PC-3 (cell line): ENCODE results near the gene FBLN5. TPM values are rescaled to one million over a fixed set of nuclear protein-coding genes. Genes with fewer than 3 reads are reported as not detected.

Source experiments
- ATAC-seq: fragments of 200-7000 bp; cut with Tn5 transposase; 2 replicates; pipeline ENCODE4 v1.9.1; 2020; ENCODE audit warnings: mild to moderate bottlenecking, moderate library complexity
- BruUV-seq: library from RNA; stranded (reverse); fragments of 400-500 nt; replicated peaks from 2 replicates; lab custom pipeline; 2021; lab: Mats Ljungman, UMichigan
- CTCF ChIA-PET: fragments of 300-600 bp; sonication (Branson Sonifier 250); formaldehyde crosslinking; loops from one replicate; lab custom pipeline; 2022; ENCODE audit warnings: antibody characterized with exemption; lab: Charles Lee
- POLR2A ChIA-PET: fragments of 300-600 bp; sonication (Branson Sonifier 250); formaldehyde crosslinking; loops from one replicate; lab custom pipeline; 2022; ENCODE audit warnings: antibody characterized with exemption; ENCODE audit not compliant: unreplicated experiment; lab: Charles Lee
- DNase-seq: peaks from one replicate; pipeline ENCODE4 v3.0.0-alpha.2; 2015
- H2AFZ ChIP-seq: fragments of 300-600 bp; sonication (generic); 2 replicates; pipeline ENCODE4 v1.6.0; 2016; ENCODE audit warnings: antibody characterized with exemption, low read length
- H3F3A ChIP-seq: fragments of 300-600 bp; sonication (generic); one replicate; pipeline ENCODE4 v1.6.0; 2017; ENCODE audit warnings: antibody characterized with exemption, low read length, control low read depth, mild to moderate bottlenecking; ENCODE audit not compliant: unreplicated experiment
- H3K27ac ChIP-seq: fragments of 300-600 bp; sonication (generic); 2 replicates; pipeline ENCODE4 v1.5.1; 2016; ENCODE audit warnings: mild to moderate bottlenecking, low read length
- H3K27me3 ChIP-seq: fragments of 300-600 bp; sonication (generic); 2 replicates; pipeline ENCODE4 v1.6.1; 2016; ENCODE audit warnings: low read length, mixed read lengths
- H3K36me3 ChIP-seq: fragments of 300-600 bp; sonication (generic); 2 replicates; pipeline ENCODE4 v1.6.1; 2016; ENCODE audit warnings: low read depth, mixed run types, low read length, mixed read lengths
- H3K4me1 ChIP-seq: fragments of 300-600 bp; sonication (generic); 2 replicates; pipeline ENCODE4 v1.5.1; 2016; ENCODE audit warnings: low read length; ENCODE audit not compliant: insufficient read depth
- H3K4me2 ChIP-seq: fragments of 300-600 bp; sonication (generic); 2 replicates; pipeline ENCODE4 v1.6.0; 2016; ENCODE audit warnings: low read length
- H3K4me3 ChIP-seq: fragments of 300-600 bp; sonication (generic); 2 replicates; pipeline ENCODE4 v1.5.1; 2016; ENCODE audit warnings: mild to moderate bottlenecking, low read length, mixed read lengths
- H3K79me2 ChIP-seq: fragments of 300-600 bp; sonication (generic); 2 replicates; pipeline ENCODE4 v1.6.1; 2017; ENCODE audit warnings: low read length, mixed read lengths
- H3K9ac ChIP-seq: fragments of 300-600 bp; sonication (generic); 2 replicates; pipeline ENCODE4 v1.6.0; 2016; ENCODE audit warnings: mild to moderate bottlenecking, low read length
- H3K9me2 ChIP-seq: fragments of 300-600 bp; sonication (generic); replicated peaks from 2 replicates; pipeline ENCODE4 v1.6.1; 2016; ENCODE audit warnings: mixed run types, low read length, mixed read lengths
- H3K9me3 ChIP-seq: fragments of 300-600 bp; sonication (generic); 2 replicates; pipeline ENCODE4 v1.6.1; 2016; ENCODE audit warnings: low read length, mixed read lengths
- H4K20me1 ChIP-seq: fragments of 300-600 bp; sonication (generic); 2 replicates; pipeline ENCODE4 v1.6.1; 2016; ENCODE audit warnings: low read length, mixed read lengths
- CTCF ChIP-seq: fragments of 300-600 bp; sonication (generic); conservative IDR thresholded peaks from 2 replicates; pipeline ENCODE4 v1.5.1; 2017; ENCODE audit warnings: antibody characterized with exemption, low read depth, mild to moderate bottlenecking, low read length
- EZH2 ChIP-seq: fragments of 300-600 bp; sonication (generic); IDR thresholded peaks from one replicate; pipeline ENCODE4 v1.6.1; 2017; ENCODE audit warnings: antibody characterized with exemption, mild to moderate bottlenecking, low read length; ENCODE audit not compliant: unreplicated experiment
- EZH2phosphoT487 ChIP-seq: fragments of 300-600 bp; sonication (generic); IDR thresholded peaks from 2 replicates; pipeline ENCODE4 v1.6.1; 2018; ENCODE audit warnings: mild to moderate bottlenecking, antibody characterized with exemption, low read length, borderline replicate concordance
- intact Hi-C: fragments of 100-400 bp; cut with micrococcal nuclease; formaldehyde crosslinking; loops from 2 replicates; pipeline ENCODE4 v1.9.0; 2023
- total RNA-seq: library from RNA; depleted of rRNA; stranded (reverse); fragments of >200 nt; gene quantifications from 2 replicates; pipeline ENCODE4 v1.2.3, GENCODE V29; 2014

Gene FBLN5
- total RNA-seq, 1 experiment from 2014 or later: 0.58 TPM

DNA sequence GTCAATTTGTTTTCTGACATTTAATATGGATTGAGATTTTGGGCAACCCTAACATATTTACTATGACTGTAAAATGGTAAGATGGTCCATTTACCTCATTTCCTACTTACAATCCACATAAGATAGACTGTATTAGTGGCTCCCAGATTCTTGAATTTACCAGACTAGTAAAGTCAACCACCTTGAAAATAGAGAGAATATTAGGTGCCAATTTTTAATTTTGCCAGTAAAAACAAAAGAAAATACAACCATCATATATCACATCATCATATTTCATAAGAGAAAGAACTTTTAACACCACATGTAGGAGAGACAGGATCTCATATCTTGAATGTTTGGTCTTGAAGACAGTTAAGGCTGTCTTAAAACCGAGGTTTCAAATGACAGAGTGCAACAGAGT, 7.7 kb upstream of the FBLN5 start:
- POLR2A ChIA-PET: no interaction called here
- no peak for DNase-seq
- no peaks in the 10 kb centered on the region for H3F3A ChIP-seq
- H3K9me2 ChIP-seq: no peaks in the 10 kb centered on the region
- TF ChIP-seq EZH2 (no peak), CTCF (no peak), EZH2phosphoT487 (no peak)
- H3K4me3 ChIP-seq: no peak overlapping the region
- H3K36me3 ChIP-seq: no peaks in the 10 kb centered on the region
- no peaks in the 10 kb centered on the region for H3K4me1 ChIP-seq
- no peak overlapping the region for H3K4me2 ChIP-seq
- H3K9ac ChIP-seq: no peak overlapping the region
- H4K20me1 ChIP-seq: no peaks in the 10 kb centered on the region
- ATAC-seq: no peak
- intact Hi-C loops: no loop called here
- H3K27me3 ChIP-seq: 0 out of 2 replicates have a peak, but pooled peaks cover 3% of the 10 kb centered on the region
- no peak overlapping the region for H2AFZ ChIP-seq
- CTCF ChIA-PET: no interaction called here
- H3K79me2 ChIP-seq: no peaks in the 10 kb centered on the region
- no peaks in the 10 kb centered on the region for H3K9me3 ChIP-seq
- H3K27ac ChIP-seq: no peak overlapping the region
- BruUV-seq: no TSS peak

- Histone ChIP-seq H2AFZ (no peak overlapping the region), H3K79me2 (no peaks in the 10 kb centered on the region), H3F3A (no peaks in the 10 kb centered on the region), H3K4me1 (no peaks in the 10 kb centered on the region), H4K20me1 (no peaks in the 10 kb centered on the region), H3K4me3 (no peak overlapping the region), H3K4me2 (no peak overlapping the region), H3K9me2 (no peaks in the 10 kb centered on the region), H3K9me3 (no peaks in the 10 kb centered on the region), H3K27me3 (peaks cover 8% of the 10 kb centered on the region; the same call in 1 of the 2 replicates), H3K36me3 (no peaks in the 10 kb centered on the region), H3K27ac (no peak overlapping the region), H3K9ac (no peak overlapping the region)
- intact Hi-C loops: no loop called here
- BruUV-seq: no TSS peak
- TF ChIP-seq EZH2 (no peak), CTCF (no peak), EZH2phosphoT487 (no peak)
- ChIA-PET POLR2A (no interaction called here), CTCF (no interaction called here)
- DNase-seq: no peak
- ATAC-seq: no peak
Observed at GRCh38 chr14:91953170-91953985, 5.9 kb upstream of the FBLN5 start.

DNA sequence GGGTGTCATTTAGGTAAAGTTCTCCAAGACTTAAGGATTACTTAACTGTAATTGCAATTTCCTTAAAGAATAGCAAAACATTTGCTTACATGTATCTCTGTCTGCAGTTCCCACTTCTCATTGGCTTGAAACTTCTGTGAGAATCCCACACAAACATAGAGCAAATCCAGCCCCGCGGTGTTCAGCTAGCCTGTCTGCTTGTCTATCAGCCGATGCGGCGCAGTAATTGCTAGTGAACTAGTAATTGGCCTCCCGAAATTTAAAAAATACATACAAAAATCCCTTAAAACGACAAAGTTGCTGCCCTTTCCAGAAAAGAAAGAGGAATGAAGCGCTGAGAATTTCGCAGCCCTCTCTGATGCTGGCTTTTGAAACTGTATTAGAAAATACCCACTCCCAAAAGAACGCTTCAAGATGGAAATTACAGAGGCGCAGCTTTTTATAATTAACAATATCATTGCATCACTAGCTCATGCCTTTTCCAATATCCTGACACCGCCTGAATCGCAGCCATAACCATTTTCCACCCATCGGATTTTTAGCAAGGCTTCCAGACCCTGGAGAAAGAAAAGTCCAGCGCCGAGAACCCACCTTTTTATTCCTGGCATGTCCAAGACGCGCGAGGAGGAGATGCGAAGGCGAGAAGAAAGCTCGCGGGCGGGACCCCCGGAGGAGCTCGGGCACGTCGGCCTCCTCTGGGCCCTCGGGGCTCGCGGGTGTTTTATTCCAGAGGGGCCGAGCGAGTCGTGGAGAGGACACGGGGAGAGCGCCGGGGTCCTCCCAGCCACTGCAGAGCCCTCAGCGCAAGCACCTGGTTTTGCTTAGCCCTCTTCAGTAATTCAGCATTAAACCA, 646 bp downstream of the FBLN5 start:
- no peaks in the 10 kb centered on the region for H3K36me3 ChIP-seq
- no peak overlapping the region for H3K9ac ChIP-seq
- H2AFZ ChIP-seq: peak overlapping the region; percentile 42; the same call in 1 of the 2 replicates
- H3K79me2 ChIP-seq: no peaks in the 10 kb centered on the region
- no peak overlapping the region for H3K27ac ChIP-seq
- ATAC-seq: no peak
- CTCF ChIA-PET: no interaction called here
- no peaks in the 10 kb centered on the region for H3K9me2 ChIP-seq
- no peaks in the 10 kb centered on the region for H4K20me1 ChIP-seq
- 0 out of 2 replicates have a peak overlapping the region, but pooled peaks have one; percentile 30 for H3K4me3 ChIP-seq
- BruUV-seq: no TSS peak
- peaks cover 22% of the 10 kb centered on the region for H3K27me3 ChIP-seq
- H3K9me3 ChIP-seq: no peaks in the 10 kb centered on the region
- POLR2A ChIA-PET: no interaction called here
- TF ChIP-seq CTCF (no peak), EZH2 (no peak), EZH2phosphoT487 (no peak)
- intact Hi-C loops: no loop called here
- peak overlapping the region; percentile 37; the same call in 1 of the 2 replicates for H3K4me2 ChIP-seq
- no peaks in the 10 kb centered on the region for H3F3A ChIP-seq
- DNase-seq: no peak
- H3K4me1 ChIP-seq: no peaks in the 10 kb centered on the region
